HG02938 (cell line): ENCODE data around the gene BTK.

Source experiments
- ATAC-seq: cut with Tn5 transposase; IDR thresholded peaks from one replicate; pipeline ENCODE4 v1.9.1; 2021; ENCODE audit warnings: mild to moderate bottlenecking, moderate library complexity; ENCODE audit not compliant: unreplicated experiment

The BTK gene

GRCh38 chrX:101385795-101386541 lies at the start of gene BTK:
TSS of gene BTK (minus strand) at chrX:101386191. CDS start at chrX:101375284, 10,907 bp downstream.
- ATAC-seq: peak; percentile 58

- peak; percentile 97 for ATAC-seq
These were observed 44.6 kb upstream of the BTK start for GRCh38 chrX:101430457-101431078.

- peak; percentile 36 for ATAC-seq
These were observed 43.9 kb upstream of the BTK start for GRCh38 chrX:101429934-101430333.

- ATAC-seq: no peak
These were observed 42.0 kb upstream of the BTK start for GRCh38 chrX:101427954-101428353.

GRCh38 chrX:101419489-101419888 lies 33.5 kb upstream of the BTK start:
- ATAC-seq: no peak

- ATAC-seq: peak; percentile 53
These were observed 32.2 kb upstream of the BTK start for GRCh38 chrX:101417981-101418841.

GRCh38 chrX:101417190-101417589 lies 31.2 kb upstream of the BTK start:
- ATAC-seq: no peak

- no peak for ATAC-seq
These were observed 30.7 kb upstream of the BTK start for GRCh38 chrX:101416691-101417090.

- peak; percentile 50 for ATAC-seq
These were observed 29.5 kb upstream of the BTK start for GRCh38 chrX:101415180-101416145.

- no peak for ATAC-seq
These were observed 26.0 kb upstream of the BTK start for GRCh38 chrX:101411984-101412383.

GRCh38 chrX:101410461-101410860 lies 24.5 kb upstream of the BTK start:
- ATAC-seq: no peak

GRCh38 chrX:101409043-101409442 lies 23.1 kb upstream of the BTK start:
- no peak for ATAC-seq

GRCh38 chrX:101408532-101408841 lies 22.5 kb upstream of the BTK start:
- ATAC-seq: peak; percentile 29

- peak; percentile 95 for ATAC-seq
These were observed 21.9 kb upstream of the BTK start, which contains the start of the genes GLA and HNRNPH2 for GRCh38 chrX:101407748-101408531. TSS of gene GLA (minus strand) at chrX:101407925. CDS start at chrX:101407903, 22 bp downstream. TSS of gene HNRNPH2 (plus strand) at chrX:101408222. CDS start at chrX:101411989, 3,767 bp downstream.

- no peak for ATAC-seq
These were observed 21.3 kb upstream of the BTK start for GRCh38 chrX:101407167-101407747.

- no peak for ATAC-seq
These were observed 13.8 kb upstream of the BTK start for GRCh38 chrX:101399825-101400224.

- no peak for ATAC-seq
These were observed 12.7 kb upstream of the BTK start for GRCh38 chrX:101398694-101399093.

GRCh38 chrX:101397779-101398178 lies 11.8 kb upstream of the BTK start:
- ATAC-seq: no peak

- ATAC-seq: no peak
These were observed 9.8 kb upstream of the BTK start for GRCh38 chrX:101395789-101396188.
